ENCODE results near the gene CREB3. TPM values are rescaled to one million over a fixed set of nuclear protein-coding genes. Genes with fewer than 3 reads are reported as not detected.

The CREB3 gene
- total and polyA plus RNA-seq, 2 of the 4 experiments (the other 2 are of a cell fraction), result 60.7 to 106 TPM

DNA sequence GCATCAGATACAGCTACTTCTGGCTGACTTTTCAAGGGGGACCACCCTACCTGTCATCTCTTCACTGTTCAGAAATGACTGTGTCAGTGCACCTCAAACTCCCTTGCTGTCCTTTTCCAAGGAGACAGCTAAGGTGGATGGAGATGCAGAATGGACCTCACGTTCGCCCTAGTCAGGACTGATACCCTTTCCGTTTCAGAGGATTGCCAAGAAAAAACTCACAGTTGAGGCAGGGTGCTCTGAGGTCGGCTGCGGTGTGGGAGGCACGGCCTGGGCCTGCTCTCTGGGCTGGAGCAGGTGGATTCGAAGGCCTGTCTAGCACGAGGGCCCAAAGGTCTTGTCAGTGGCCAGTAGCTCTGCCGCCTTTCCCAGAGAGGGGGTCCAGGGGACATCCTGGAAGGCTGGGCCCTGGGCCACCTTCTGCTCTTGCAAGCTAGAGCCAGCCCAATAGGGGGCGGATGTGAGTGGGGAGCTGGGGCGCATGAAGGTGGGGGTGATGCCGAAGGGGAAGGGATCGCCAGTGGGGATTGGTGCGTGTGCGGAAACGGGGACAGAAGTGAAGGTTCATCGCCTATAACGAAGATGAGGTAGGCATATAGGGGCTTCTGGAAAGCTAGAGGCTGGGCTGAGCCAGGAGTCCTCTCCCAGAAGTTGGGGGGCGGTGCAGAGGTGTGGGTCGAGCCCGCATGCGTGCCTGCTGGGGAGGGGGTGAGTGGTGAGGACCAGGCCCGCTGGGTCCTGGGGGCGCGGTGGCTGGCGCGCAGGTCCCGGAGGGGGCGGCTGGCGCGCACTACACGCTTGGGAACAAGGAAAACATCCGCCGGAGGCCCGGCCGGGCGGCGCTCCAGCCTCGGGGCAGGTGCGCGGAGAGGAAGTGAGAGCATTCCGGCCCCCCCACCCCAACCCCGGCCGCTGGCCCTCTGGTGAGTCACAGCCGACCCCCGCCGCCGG is 24.1 kb downstream of the CREB3 start:
- Histone ChIP-seq H3K79me1 (ENCODE audit: low read depth in 1 of 2, low read length in 2 of 2) (no peaks in the 10 kb centered on the region), H4K91ac (ENCODE audit: insufficient read depth, low read depth, low read length) (no peak overlapping the region), H3K9me3 (ENCODE audit: control insufficient read depth, insufficient read depth, low read length) (no peaks in the 10 kb centered on the region), H2AFZ (replicated peaks; ENCODE audit: low read length, poor library complexity) (peak overlapping the region; percentile 53), H2AK5ac (ENCODE audit: low read depth, low read length) (peak overlapping the region; percentile 65; the same call in 1 of the 2 replicates), H3K9ac (ENCODE audit: low read depth, low read length) (no peak overlapping the region), H3K4me1 (ENCODE audit: control insufficient read depth, insufficient read depth, low read length) (peaks cover 7% of the 10 kb centered on the region; the same call in 1 of the 2 replicates), H3K27me3 (ENCODE audit: control insufficient read depth, insufficient read depth, low read length) (peaks cover 2% of the 10 kb centered on the region; the same call in 1 of the 2 replicates), H4K8ac (ENCODE audit: low read depth in 2 of 2, low read length in 2 of 2) (no peak overlapping the region), H3K4me2 (ENCODE audit: low read depth, low read length) (peak overlapping the region; percentile 55), H3K23ac (ENCODE audit: low read depth, low read length) (no peak overlapping the region; the same call in 1 of the 2 replicates), H4K20me1 (ENCODE audit: insufficient read depth, low read length) (no peaks in the 10 kb centered on the region), H3K27ac (ENCODE audit: insufficient read depth, low read length) (no peak overlapping the region), H3K18ac (ENCODE audit: low read depth, low read length) (no peak overlapping the region), H2AK9ac (replicated peaks; ENCODE audit: low read depth, low read length, poor library complexity) (peak overlapping the region; percentile 73), H3K14ac (replicated peaks; ENCODE audit: low read depth, low read length) (no peak overlapping the region), H4K5ac (ENCODE audit: low read depth, low read length) (no peak overlapping the region), H3K4me3 (ENCODE audit: insufficient read depth, low read depth, low read length) (no peak overlapping the region), H3K4ac (ENCODE audit: low read depth, low read length) (no peak overlapping the region), H3K36me3 (ENCODE audit: control insufficient read depth, insufficient read depth, low read length) (peaks cover 31% of the 10 kb centered on the region), H2BK20ac (ENCODE audit: low read depth, low read length) (no peak overlapping the region), H3K56ac (ENCODE audit: extremely low read depth, insufficient read depth, low read length) (no peak overlapping the region), H2BK5ac (ENCODE audit: low read depth, low read length, poor library complexity, severe bottlenecking) (no peak overlapping the region), H2BK15ac (ENCODE audit: low read depth, low read length) (no peak overlapping the region), H2BK120ac (ENCODE audit: low read depth, low read length) (no peak overlapping the region), H3K9me1 (ENCODE audit: insufficient read depth, low read length) (peaks cover 5% of the 10 kb centered on the region)
- no TSS peak for BruUV-seq (replicated peaks)
- WGBS, 2 experiments (ENCODE audit: extremely low coverage in 2 of 2, insufficient read length in 1 of 2), result 67% methylated on average over 8 of the region's 48 CpGs; no CpG with 5 or more reads in 1 of the 2 experiments
- POLR2A ChIA-PET (ENCODE audit: unreplicated experiment), result interaction anchor here (0.6 kb wide), 1 partner anchor 13 kb away, joined by 4 read pairs; no protein-coding TSS in a partner anchor
- dilution Hi-C loops (cut with HindIII; ENCODE audit: low sequenced_read_pairs, unreplicated experiment), result no loop called here
- TF ChIP-seq CTCF (conservative IDR thresholded peaks at IDR 0.05; ENCODE audit: low read depth, low read length) (peak; percentile 33), NFE2L2 (IDR thresholded peaks at IDR 0.05; ENCODE audit: low read depth, low read length) (no peak), POLR2A (IDR thresholded peaks at IDR 0.05; ENCODE audit: low read depth, low read length) (no peak), CEBPB (IDR thresholded peaks at IDR 0.05; ENCODE audit: low read depth, low read length) (no peak)
- no peak for DNase-seq
- ATAC-seq (ENCODE audit: low read depth), result peak; percentile 66
- CTCF ChIA-PET, result interaction anchor here (0.5 kb wide), 1 partner anchor 16 kb away, joined by 3 read pairs; no protein-coding TSS in a partner anchor
- in situ Hi-C loops (cut with MboI; ENCODE audit: low sequenced_read_pairs), result no loop called here
- intact Hi-C loops (cut with micrococcal nuclease), result no loop called here

Measured in IMR-90 (cell line).